ENCODE measurements around the gene TP53I13. TPM values are rescaled to one million over a fixed set of nuclear protein-coding genes. Genes with fewer than 3 reads are reported as not detected.

Gene TP53I13, protein sequence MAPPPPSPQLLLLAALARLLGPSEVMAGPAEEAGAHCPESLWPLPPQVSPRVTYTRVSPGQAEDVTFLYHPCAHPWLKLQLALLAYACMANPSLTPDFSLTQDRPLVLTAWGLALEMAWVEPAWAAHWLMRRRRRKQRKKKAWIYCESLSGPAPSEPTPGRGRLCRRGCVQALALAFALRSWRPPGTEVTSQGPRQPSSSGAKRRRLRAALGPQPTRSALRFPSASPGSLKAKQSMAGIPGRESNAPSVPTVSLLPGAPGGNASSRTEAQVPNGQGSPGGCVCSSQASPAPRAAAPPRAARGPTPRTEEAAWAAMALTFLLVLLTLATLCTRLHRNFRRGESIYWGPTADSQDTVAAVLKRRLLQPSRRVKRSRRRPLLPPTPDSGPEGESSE
- total RNA-seq, result 68.4 and 70.4 TPM in 2 replicates

DNA sequence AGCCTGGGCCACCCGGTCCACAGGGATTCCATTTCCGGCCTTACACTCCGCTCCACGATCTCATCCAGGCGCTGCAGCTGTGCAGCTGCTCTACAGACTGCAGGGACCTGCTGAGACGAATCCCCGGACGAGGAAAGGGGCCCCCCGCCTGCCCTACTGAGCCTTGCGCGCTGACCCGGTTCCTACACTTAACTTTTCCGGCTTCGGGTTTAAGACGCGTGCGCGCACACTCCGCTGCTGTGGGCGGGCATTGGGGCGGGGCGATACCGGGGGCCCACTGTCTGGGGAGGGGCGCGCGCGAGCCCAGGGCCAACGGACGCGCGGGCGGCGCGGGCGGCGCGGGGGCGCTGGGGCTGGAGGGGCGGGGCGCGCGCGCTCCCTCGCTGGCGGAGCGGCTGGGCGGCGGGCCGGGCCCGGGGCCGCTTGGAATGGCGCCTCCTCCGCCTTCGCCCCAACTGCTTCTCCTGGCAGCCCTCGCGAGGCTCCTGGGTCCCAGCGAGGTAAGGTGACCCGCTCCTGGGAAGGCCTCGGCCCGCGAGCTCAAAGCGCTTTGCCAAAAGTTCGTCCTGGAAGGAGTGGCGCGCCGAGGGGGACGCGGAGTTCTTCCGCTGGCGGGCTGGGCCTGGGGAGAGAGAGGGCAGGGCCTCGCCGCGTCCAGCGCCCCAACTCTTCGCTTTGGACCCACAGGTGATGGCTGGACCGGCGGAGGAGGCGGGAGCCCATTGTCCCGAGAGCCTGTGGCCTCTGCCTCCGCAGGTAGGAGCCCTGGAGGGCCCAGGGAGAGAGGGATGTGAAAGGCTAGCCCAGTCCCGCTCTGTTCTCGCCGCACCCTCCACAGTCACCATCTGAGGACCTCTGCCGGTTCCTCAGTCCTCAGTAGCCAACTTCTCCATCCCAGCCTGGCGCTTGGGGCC lies at the start of gene TP53I13:
Gene TP53I13 (plus strand): TSS at position 371 of the 914 bp plus-strand sequence. CDS start 58 bp downstream, at position 429.
- peak within 1 kb of the TSS; percentile 59 for H3K4me3 ChIP-seq (ENCODE audit: low read depth, low read length)
- no peak for DNase-seq (ENCODE audit: low read depth)
- H3K36me3 ChIP-seq (ENCODE audit: control insufficient read depth, insufficient read depth, low read length), result peaks cover 1% of the 10 kb centered on the region
- H3K27me3 ChIP-seq (ENCODE audit: control insufficient read depth, insufficient read depth, low read length), result no peaks in the 10 kb centered on the region
- TF ChIP-seq, protein P1, sequence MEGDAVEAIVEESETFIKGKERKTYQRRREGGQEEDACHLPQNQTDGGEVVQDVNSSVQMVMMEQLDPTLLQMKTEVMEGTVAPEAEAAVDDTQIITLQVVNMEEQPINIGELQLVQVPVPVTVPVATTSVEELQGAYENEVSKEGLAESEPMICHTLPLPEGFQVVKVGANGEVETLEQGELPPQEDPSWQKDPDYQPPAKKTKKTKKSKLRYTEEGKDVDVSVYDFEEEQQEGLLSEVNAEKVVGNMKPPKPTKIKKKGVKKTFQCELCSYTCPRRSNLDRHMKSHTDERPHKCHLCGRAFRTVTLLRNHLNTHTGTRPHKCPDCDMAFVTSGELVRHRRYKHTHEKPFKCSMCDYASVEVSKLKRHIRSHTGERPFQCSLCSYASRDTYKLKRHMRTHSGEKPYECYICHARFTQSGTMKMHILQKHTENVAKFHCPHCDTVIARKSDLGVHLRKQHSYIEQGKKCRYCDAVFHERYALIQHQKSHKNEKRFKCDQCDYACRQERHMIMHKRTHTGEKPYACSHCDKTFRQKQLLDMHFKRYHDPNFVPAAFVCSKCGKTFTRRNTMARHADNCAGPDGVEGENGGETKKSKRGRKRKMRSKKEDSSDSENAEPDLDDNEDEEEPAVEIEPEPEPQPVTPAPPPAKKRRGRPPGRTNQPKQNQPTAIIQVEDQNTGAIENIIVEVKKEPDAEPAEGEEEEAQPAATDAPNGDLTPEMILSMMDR (IDR thresholded peaks at IDR 0.05; ENCODE audit: insufficient read depth, low read length, poor library complexity, severe bottlenecking), result no peak

DNA sequence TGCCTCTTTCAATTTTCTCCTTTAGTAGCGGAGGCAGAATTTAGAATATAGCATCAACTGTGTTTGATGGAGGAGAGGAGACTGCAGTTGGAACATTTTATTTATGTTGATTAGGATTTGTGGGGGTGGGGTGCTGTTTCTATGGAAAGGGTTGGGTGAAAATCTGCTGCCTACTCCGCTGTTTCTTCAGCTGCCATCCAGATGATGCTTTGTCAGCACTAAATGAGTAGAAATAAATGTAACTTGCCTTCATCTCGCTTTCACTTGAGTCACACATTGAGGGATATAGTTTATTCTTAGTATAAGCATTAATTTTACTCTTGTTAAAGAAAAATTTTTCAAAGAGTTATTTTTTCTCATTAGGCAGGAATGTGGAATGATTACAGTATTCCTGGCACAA lies 43.8 kb upstream of the TP53I13 start:
- Histone ChIP-seq H3K4me3 (ENCODE audit: low read depth, low read length) (no peak overlapping the region), H3K27me3 (ENCODE audit: control insufficient read depth, insufficient read depth, low read length) (no peaks in the 10 kb centered on the region), H3K36me3 (ENCODE audit: control insufficient read depth, insufficient read depth, low read length) (no peaks in the 10 kb centered on the region)
- TF ChIP-seq, protein P1 (IDR thresholded peaks at IDR 0.05; ENCODE audit: insufficient read depth, low read length, poor library complexity, severe bottlenecking), result no peak
- no peak for DNase-seq (ENCODE audit: low read depth)

DNA sequence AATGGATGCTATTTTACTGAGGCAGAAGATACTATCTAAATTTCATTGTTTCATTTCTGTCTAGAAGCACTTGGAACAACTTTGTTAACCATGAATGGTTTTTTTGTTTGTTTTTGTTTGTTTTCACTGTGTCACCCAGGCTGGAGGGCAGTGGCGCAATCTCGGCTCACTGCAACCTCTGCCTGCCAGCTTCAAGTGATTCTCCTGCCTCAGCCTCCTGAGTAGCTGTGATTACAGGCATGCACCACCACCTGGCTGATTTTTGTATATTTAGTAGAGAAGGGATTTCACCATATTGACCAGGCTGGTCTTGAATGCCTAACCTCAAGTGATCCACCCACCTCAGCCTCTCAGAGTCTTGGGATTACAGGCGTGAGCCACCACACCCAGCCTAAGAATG lies 42.2 kb upstream of the TP53I13 start:
- TF ChIP-seq, protein P1 (IDR thresholded peaks at IDR 0.05; ENCODE audit: insufficient read depth, low read length, poor library complexity, severe bottlenecking), result no peak
- no peaks in the 10 kb centered on the region for H3K27me3 ChIP-seq (ENCODE audit: control insufficient read depth, insufficient read depth, low read length)
- DNase-seq (ENCODE audit: low read depth), result no peak
- no peak overlapping the region for H3K4me3 ChIP-seq (ENCODE audit: low read depth, low read length)
- no peaks in the 10 kb centered on the region for H3K36me3 ChIP-seq (ENCODE audit: control insufficient read depth, insufficient read depth, low read length)

DNA sequence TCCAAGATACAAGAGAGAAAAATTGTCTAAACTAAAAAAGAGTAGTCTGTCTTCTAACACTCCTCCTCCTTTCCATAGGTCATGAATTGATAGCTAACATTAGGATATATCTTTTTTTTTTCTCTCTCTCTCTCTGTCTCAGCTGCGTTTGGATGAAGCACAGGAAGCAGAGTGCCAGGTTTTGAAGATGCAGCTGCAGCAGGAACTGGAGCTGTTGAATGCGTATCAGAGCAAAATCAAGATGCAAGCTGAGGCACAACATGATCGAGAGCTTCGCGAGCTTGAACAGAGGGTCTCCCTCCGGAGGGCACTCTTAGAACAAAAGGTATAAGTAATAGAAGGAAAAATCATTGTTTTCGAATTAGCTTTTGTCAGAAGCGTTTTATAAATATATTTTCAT lies 34.5 kb upstream of the TP53I13 start:
- DNase-seq (ENCODE audit: low read depth), result no peak
- no peaks in the 10 kb centered on the region for H3K36me3 ChIP-seq (ENCODE audit: control insufficient read depth, insufficient read depth, low read length)
- no peak overlapping the region for H3K4me3 ChIP-seq (ENCODE audit: low read depth, low read length)
- TF ChIP-seq, protein P1 (IDR thresholded peaks at IDR 0.05; ENCODE audit: insufficient read depth, low read length, poor library complexity, severe bottlenecking), result no peak
- H3K27me3 ChIP-seq (ENCODE audit: control insufficient read depth, insufficient read depth, low read length), result no peaks in the 10 kb centered on the region

DNA sequence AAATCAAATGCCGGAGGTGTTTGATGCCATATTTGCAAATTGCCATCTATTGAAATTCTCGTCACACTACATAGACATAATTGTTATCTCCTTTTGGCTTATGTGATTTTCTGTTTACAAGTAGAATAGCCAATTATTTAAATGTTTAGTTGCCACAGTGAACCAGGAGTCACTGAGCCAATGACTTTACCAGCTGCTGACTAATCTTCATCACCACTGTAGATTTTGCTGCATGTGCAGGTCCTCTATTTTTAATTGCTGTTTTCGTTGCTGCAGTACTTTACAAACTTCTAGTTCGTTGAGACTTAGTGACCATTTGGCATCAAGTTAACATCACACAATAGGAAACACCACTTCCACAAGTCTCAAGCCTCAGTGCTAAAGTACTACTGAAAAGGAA lies 24.4 kb upstream of the TP53I13 start:
- TF ChIP-seq, protein P1 (IDR thresholded peaks at IDR 0.05; ENCODE audit: insufficient read depth, low read length, poor library complexity, severe bottlenecking), result no peak
- H3K36me3 ChIP-seq (ENCODE audit: control insufficient read depth, insufficient read depth, low read length), result peaks cover 3% of the 10 kb centered on the region
- no peaks in the 10 kb centered on the region for H3K27me3 ChIP-seq (ENCODE audit: control insufficient read depth, insufficient read depth, low read length)
- DNase-seq (ENCODE audit: low read depth), result no peak
- no peak overlapping the region for H3K4me3 ChIP-seq (ENCODE audit: low read depth, low read length)
